ENCODE measurements around the gene HPS6.
A peak's percentile ranks its signal among the peaks of the same experiment; 100 is the strongest.

HPS6 gene

DNA sequence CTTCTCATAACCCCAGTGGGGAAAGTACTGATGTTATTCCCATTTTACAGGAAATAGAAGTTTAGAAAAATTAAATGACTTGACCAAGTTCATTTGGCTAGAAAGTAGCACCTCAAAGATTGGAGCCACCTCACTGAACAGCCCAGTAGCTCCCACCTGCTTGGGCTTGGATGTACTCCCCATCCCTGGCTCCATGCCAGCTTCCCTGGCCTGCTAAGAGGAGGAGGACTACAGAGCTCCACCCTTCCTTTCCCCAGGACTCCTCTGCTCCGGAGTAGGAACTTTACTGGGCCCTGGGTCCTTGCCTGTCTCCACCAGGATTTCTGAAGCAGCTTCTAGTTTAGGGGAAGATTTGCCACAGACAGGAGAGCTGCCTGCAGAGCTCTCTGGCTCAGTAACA is 3.1 kb downstream of the HPS6 start:
- no peak for DNase-seq (ENCODE audit: low read depth)

DNA sequence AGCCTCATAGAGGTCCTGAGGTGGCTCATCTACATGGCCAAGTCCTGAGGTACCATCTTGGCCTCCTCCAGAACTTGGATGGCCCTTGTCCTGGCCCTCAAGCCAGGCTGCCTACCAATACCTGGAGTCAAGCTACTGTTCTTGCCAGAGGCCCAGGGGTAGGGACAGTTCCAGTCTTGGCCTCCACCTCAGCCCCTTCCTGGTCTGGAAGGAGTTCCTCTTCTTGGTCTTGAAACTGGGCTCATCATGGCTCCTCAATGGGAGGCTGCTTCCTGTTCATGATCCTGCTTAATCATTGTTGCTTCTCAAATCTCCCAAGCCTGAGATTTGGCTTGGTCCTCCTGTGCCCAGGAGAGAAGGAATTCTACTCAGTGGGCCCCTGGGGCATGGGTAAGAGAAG is 3.9 kb downstream of the HPS6 start:
- no peak for DNase-seq (ENCODE audit: low read depth)

DNA sequence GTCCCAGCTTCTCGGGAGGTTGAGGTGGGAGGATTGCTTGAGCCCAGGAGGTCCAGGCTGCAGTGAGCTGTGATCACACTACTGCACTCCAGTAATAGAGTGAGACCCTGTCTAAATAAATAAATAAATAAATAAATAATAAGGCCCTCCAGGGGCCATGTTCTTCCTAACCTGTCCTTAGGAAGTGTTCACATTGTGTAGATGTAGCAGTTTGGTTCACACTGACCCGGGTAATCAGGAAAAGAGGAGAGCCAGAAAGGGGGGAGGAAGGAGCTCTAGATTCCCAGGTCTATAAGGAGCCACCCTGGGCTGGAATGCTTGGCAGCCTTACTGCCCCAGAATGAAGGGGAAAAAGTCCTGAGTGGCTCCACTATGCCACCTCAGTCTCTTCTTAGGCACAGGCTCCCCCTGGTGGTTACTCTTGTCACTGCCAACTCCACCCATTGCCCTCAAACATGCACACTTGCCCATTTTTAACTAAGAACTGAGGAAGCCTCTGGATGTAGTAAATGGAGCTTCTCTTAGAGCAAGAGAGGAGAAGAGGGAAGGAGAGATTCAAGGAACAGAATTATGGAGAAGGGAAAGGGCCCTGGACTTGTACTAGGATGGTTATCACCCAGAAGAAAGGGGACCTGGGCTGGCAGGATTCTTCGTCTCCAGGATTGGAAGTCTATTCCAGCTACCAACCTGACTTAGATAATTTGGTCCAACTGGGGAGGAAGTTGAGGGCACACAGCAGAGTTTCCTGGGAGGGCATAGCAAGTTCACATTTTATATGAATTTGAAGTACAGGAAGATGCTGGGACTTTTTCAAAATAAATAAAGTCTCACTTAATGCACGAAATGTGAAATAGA is 7.8 kb downstream of the HPS6 start:
- DNase-seq (ENCODE audit: low read depth) = peak; percentile 83

DNA sequence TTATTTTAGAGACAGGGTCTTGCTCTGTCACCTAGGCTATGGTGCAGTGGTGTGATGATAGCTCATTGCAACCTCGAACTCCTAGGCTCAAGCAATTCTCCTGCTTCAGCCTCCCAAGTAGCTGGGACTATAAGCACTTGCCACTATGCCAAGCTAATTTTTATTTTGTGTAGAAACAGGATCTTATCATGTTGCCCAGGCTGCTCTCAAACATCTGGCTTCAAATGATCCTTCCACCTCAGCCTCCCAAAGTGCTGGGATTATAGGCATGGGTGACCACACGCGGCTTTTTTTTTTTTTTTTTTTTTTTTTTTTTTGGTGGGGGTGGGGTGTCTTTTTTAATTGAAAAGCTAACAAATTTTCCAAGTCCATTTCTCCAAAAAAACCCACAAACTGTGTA is 18.4 kb downstream of the HPS6 start:
- no peak for DNase-seq (ENCODE audit: low read depth)

DNA sequence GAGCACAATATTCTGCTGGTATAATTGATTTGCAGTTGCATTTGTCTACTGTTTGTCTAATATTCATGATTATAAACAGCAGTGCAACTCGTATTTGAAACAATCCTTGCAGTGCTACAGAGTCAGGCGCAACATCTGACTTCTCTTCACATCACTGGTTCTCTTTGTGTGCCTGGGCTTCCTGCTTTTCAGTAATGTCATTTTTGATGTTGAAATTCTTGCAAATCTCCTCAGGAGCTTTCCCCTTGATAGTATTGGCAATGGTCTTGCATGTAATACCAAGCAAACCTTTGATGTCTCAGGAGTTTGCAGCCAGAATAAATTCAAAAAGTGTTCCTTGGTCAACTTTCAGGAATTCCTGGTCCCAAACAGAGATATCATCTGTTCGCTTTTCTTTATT is 20.2 kb downstream of the HPS6 start:
- DNase-seq (ENCODE audit: low read depth) = no peak

DNA sequence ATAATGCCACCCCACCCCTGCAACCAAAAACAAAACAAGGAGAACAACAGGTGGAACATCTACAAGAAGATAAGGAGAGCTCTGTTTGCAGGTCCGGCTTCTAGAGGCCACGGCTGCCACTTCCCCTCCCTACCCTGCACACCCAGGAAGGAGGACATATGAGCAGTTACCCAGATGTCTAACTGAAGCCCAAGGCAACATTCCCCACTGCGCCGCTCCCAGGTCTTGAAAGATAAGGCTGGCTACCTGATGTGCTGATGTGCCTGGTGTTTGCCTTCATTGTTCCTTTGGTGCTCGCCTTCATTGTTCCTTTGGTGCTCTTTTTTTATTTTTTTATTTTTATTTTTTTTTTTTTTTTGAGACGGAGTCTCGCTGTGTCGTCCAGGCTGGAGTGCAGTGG is 21.0 kb downstream of the HPS6 start:
- DNase-seq (ENCODE audit: low read depth) = no peak

DNA sequence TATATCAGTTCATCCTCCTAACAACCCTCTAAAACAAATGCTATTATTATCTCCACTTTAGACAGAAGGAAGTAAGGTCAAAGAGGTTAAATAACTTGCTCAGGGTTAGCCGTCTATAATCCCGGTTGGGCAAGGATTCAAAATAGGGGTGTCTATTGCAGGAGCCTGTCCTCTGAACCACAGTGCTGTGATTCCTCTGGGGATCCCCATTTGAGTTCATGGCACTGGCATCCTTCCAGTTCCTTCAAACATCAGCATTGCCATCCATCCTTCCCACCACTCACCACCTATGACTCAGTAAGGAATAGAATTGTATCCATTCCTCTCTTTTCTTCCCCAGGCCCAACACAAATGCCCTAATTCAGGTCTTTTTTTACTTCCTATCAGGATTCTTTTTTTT is 25.6 kb downstream of the HPS6 start:
- peak; percentile 41 for DNase-seq (ENCODE audit: low read depth)

DNA sequence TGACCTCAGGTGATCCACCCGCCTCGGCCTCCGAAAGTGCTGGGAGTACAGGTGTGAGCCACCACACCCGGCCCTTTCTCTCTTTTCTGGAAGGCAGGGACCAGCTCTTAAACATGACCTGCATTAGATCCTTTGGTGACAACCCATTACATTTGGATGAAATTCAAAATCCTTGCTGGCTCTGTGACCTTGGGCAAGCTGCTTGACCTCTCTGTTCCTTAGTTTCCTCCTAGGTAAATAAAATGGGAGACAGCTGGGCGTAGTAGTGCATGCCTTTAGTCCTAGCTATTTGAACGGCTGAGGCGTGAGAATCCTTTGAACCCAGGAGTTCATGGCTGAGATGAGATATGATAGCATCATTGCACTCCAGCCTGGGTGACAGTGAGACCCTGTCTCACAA is 31.3 kb downstream of the HPS6 start:
- no peak for DNase-seq (ENCODE audit: low read depth)

DNA sequence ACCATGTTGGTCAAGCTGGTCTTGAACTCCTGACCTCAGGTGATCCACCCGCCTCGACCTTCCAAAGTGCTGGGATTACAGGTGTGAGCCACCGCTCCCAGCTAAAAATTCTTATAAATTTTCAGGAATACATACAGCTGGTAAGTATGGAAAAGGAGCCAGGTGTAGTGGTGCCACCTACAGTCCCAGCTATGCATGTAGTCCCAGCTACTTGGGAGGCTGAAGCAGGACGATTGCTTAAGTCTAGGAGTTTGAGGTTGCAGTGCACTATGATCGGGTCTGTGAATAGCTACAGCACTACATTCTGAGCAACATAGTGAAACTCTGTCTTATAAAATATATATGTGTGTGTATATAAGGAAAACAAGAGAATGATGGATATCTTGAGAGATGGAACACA is 36.0 kb downstream of the HPS6 start:
- no peak for DNase-seq (ENCODE audit: low read depth)

DNA sequence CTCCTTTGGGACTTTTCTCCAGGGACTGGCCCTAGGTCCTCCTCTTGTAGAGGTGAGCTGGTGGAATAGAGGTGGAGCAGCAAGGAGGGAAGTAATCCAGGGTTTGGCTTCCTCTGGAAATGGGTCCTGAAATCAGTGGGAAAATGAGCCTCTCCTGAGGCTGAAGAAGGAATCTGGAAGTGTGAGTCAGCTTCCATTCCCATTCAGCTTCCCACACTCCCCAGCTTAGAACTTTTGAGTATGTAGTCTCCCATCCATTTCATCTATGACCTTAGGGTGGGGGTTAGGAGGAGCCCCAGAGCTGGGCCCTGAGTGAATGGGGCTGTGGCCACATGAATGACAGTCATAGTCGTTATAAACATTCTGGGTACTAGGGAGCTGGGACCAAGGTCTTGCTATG is 37.3 kb downstream of the HPS6 start:
- peak; percentile 54 for DNase-seq (ENCODE audit: low read depth)

DNA sequence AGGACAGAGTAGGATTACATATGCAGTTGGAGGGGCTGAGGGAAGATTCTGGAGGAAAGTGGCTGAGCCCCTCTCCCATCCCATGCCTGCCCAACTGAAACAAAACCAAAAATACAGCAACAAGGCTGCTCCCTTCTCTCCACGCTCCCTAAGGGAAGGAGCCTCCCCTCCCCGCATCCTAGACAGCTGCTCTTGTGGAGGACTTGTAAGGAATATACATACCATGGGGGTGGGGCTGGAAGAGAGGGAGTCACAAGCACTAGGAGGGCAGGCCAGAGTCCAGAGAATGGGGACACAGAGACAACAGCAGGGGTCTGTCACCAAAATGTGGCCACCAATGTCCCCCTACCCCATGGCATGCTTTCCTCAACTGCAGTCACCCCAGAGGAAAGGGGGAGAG is 41.8 kb downstream of the HPS6 start:
- no peak for DNase-seq (ENCODE audit: low read depth)

DNA sequence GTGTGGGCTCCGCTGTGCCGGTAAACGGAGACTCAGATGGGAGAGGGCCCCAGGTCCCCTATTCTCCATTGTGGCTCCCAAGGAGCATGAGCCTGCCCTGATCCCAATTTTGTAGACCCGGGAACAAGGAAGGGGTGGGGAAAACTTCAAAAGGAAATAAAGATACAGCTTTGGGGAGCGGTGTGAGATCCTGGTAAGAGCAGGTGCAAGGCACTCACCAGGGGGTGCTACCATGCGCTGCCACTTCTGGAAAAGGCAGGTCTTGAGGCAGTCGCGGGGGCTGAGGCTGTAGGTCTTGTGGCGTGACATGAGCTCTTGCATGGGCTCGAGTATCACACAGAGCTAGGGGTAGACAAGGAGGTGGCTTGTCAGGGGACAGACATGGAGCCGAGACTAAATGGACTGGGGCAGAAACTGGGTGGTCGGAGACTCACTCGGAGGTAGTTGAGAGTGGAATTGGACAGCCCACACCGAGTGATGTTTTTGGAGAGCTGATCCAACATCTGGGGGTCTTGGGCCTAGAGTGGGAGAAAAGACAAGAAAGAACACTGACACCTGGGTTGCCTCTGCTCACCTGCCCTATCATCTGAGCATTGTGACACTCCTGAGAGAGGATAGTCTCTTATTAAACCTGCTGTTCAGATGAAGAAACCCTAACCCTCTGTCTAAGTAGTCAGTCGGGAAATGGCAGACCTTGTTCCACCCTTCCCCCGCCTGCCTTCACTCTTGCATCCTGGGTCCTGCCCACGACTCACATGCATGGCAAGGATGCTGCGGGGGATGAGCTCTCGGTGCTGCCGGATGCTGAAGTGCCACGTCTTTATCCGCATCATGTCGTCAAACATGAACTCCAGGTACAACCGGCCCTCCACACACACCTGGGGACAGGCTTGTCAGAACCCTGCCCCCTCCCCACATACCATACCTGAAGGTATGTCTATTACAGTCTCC is 44.3 kb downstream of the HPS6 start:
- DNase-seq (ENCODE audit: low read depth) = no peak

DNA sequence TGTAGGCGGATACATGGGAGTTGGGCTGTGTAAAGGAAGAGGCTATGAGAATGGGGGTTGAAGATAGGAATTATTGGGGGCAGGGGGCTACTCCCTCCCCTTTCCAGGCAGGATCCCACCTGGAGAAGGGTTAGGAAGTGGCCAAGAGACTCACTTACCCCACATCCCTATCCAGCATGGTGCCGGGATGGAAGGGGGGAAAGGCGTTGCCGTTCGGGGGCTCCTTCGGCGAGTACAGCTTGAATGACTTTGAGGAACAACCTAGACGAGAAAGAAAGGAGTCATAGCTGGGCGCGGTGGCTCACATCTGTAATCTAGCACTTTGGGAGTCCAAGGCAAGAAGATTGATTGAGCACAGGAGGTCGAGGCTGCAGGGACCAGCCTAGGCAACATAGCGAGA is 46.1 kb downstream of the HPS6 start:
- no peak for DNase-seq (ENCODE audit: low read depth)

DNA sequence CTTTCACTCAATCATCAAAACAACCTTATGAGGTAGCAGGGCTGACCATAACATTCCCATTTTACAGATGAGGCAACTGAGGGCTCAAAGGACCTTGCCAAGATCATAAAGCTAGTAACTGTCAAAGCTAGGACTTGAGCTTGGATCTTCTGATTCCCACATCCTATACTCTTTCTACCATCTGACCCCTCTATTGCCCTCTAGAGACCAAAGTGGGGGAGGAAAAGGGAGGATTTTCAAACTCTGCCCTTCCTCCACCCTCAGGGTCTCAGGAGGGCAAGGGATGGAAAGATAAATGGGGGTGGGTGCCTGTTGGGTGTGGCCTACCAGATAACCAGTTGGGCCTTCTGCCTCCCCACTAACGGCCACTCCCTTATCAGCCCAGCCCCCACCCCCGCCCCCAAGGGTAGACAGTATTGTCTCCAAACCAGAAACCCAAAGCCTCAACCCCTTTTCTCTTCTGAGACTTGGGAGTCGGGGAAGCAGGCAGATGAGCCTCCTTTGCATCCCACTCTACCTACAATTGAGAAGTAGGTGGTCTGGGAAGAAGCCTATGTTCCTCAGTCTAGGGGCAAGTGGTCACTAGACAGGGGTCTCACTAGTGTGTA is 47.2 kb downstream of the HPS6 start:
- peak; percentile 47 for DNase-seq (ENCODE audit: low read depth)

DNA sequence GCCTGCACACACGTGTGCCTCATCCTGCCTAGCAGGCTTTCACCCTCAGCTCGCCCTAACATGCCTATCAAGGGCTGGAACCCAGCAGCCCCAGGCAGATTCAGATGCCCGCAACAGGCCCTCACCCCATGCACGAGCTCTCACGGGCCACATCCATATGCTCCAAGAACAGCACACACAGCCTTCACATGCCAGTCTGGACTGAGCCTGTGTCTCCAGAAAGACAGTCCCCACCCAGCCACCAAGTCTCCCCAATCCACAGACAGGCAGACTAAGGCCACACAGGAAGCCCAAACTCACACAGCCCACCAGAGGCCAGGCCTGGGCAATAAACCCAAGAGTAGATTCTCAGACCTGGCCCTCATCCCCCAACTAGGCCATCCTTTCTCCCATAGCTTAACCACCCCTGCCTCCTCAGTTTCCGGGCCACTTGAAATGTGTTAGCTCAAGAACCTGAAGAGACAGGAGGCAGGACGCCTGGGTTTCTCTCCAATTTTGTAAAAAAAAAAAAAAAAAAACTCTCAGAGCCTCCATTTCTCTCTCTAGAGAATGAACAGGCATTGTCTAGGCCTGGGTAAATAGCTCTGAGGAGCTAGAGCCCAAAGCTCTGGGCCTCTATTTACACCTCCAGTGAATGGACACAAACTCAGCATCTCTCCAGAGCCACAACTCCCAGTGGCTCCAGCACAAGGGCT is 48.3 kb downstream of the HPS6 start:
- DNase-seq (ENCODE audit: low read depth) = no peak

DNA sequence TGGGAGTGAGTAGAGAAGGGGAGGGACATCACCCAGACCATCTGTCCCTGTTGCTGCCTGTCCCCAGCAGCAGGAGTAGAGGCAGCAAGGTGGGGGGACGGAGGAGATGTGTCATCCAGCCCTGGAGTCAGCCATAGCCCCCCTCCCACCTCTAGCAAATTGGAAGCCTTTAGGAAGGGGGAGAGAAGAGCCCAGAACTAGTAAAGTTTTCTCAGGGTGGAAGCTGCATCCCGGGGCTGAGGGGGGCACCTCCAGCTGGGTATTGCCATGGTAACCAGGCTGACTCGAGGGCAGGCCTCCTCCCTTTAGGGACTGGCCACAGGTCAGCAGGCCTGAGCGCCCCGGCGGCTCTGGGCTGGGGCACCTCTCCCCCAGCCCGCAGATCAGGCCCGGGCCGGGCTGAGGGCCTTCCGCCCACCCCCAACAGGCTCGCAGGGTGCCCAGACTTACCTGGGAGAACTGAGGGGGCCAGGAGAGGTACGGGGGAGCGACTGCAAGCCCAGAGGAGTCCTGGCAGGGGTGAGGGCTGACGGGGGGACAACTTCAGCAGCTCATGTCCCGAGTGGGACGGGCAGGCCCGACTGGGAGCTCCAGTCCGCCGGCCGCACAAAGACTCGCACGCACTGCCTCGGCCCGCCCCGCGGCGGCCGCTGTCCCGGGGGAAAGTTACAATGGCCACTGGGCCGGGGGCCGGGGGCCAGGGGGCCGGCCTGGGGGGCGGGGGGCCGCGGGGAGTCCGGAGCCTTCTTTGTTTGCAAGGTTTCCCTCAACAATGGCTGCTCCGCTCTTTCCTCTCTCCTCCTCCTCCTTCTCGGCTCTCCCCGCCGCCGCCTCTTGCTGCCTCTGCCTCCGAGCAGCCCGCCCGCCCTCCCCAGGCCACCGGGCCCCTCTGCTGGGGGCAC is 49.1 kb downstream of the HPS6 start:
- peak; percentile 43 for DNase-seq (ENCODE audit: low read depth)

DNA sequence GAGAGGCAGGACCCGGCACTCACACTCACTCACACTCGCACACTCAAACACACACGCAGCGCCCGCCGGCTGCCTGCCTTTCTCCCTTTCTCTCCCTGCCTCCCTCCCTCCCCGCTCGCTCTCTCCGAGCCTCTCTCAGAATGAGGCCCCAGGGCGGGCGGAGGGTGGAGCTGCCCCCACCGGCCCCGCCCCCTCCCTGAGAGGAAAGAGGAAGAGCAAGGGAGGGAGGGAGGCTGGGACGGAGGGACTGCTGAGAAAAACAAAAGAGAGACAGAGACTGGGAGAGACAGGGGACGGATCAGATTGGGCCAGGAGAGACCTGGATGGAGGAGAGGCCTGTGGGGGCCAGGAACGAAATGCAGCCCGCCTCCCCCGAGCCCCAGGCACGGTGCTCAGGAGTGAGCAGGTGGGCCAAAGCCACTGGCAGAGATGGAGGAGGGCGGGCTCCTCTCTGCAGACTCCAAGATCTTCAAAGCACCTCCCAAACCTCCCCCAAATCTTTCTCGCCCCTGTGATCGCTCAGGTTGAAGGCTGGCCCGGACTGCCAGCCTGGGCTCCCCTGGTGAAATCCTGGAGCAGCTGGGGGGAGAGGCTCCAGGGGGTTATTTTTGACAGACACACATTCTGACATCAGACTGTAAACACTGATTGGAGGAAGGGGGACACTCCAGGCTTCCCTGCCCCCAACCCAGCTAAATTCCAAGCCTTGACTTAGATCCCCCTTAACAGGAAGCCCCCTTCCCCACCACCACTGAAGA is 49.9 kb downstream of the HPS6 start:
- DNase-seq (ENCODE audit: low read depth) = peak; percentile 89

DNA sequence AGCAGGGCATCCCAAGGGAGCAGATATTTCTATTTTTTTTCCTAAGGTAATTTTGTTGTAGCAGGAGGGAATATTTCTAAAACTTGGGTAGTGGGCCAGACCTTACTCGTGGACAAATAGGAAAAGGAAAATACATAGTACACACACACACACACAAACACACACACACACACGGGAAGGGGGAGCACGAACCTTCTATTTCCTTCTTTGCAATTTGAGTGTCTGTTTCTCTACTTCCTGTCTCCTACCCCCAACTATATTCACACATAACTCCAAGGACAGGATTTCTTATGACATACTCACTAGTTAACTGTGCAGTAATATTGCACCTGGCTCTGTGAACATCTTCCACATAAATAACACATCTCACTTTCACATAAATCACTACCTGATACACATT is 50.6 kb downstream of the HPS6 start:
- DNase-seq (ENCODE audit: low read depth) = no peak

DNA sequence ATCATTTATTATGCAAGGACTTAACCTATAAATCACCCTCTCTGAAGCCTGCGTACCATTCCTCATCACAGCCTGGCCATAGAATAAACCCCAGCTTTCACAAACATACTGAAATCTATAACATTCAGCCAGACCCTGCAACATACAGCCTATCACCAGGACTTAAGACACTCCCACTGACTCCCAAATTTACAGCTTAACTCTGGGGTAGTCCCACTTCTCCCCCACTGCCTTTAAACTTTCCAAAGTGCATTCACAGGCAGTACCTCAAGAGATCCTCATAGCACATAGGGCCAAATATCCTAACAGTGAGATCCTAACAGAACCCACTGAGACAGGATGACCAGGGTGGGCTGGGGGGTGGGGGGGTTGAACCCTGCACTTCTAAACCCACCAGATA is 51.5 kb downstream of the HPS6 start:
- no peak for DNase-seq (ENCODE audit: low read depth)

All from ELR (cell line).